OCI-LY7 (cell line): ENCODE data around the gene SLC16A9. TPM values are rescaled to one million over a fixed set of nuclear protein-coding genes. Genes with fewer than 3 reads are reported as not detected.

Experiments
- BruUV-seq: library from RNA; stranded (reverse); fragments of 400-500 nt; replicated peaks from 2 replicates; lab custom pipeline; 2021; lab: Mats Ljungman, UMichigan
- CTCF ChIA-PET: fragments of 300-600 bp; sonication (Branson Sonifier 250); formaldehyde crosslinking; loops from one replicate; lab custom pipeline; 2022; ENCODE audit warnings: antibody characterized with exemption; ENCODE audit not compliant: unreplicated experiment; lab: Charles Lee
- POLR2A ChIA-PET: fragments of 300-600 bp; sonication (Branson Sonifier 250); formaldehyde crosslinking; loops from one replicate; lab custom pipeline; 2022; ENCODE audit warnings: antibody characterized with exemption; lab: Charles Lee
- DNase-seq: peaks from one replicate; pipeline ENCODE4 v3.0.0-alpha.2; 2015; ENCODE audit warnings: low spot score
- H2AFZ ChIP-seq: fragments of 200-600 bp; sonication (generic), shearing (Covaris generic); 2 replicates; pipeline ENCODE4 v1.6.1; 2014; ENCODE audit warnings: mild to moderate bottlenecking, antibody characterized with exemption, low read length, moderate library complexity
- H3K27ac ChIP-seq: fragments of 200-600 bp; sonication (generic); 2 replicates; pipeline ENCODE4 v1.5.1; 2014; ENCODE audit warnings: mixed run types, low read depth, mild to moderate bottlenecking, moderate library complexity, low read length, inconsistent platforms; ENCODE audit not compliant: poor library complexity, severe bottlenecking
- H3K36me3 ChIP-seq: fragments of 200-600 bp; sonication (generic); 2 replicates; pipeline ENCODE4 v1.6.1; 2014; ENCODE audit warnings: mild to moderate bottlenecking, antibody characterized with exemption, low read length, moderate library complexity, mixed read lengths; ENCODE audit not compliant: insufficient read depth
- H3K4me1 ChIP-seq: fragments of 200-600 bp; sonication (generic); 2 replicates; pipeline ENCODE4 v1.5.1; 2014; ENCODE audit warnings: mild to moderate bottlenecking, low read length; ENCODE audit not compliant: insufficient read depth, poor library complexity, severe bottlenecking
- H3K4me2 ChIP-seq: fragments of 200-600 bp; sonication (generic); 2 replicates; pipeline ENCODE4 v1.6.1; 2014; ENCODE audit warnings: mild to moderate bottlenecking, low read length
- H3K4me3 ChIP-seq: fragments of 200-600 bp; sonication (generic); 2 replicates; pipeline ENCODE4 v1.5.1; 2014; ENCODE audit warnings: mild to moderate bottlenecking, low read depth, low read length; ENCODE audit not compliant: poor library complexity, severe bottlenecking
- H3K79me2 ChIP-seq: fragments of 200-600 bp; sonication (generic); 2 replicates; pipeline ENCODE4 v1.6.1; 2016; ENCODE audit warnings: low read depth, mild to moderate bottlenecking, low read length, moderate library complexity, mixed read lengths; ENCODE audit not compliant: insufficient read depth
- H3K9me2 ChIP-seq: fragments of 200-600 bp; sonication (generic); 2 replicates; pipeline ENCODE4 v1.6.1; 2016; ENCODE audit warnings: mild to moderate bottlenecking, low read length, mixed read lengths; ENCODE audit not compliant: insufficient read depth
- H3K9me3 ChIP-seq: fragments of 200-600 bp; sonication (generic); 2 replicates; pipeline ENCODE4 v1.6.1; 2014; ENCODE audit warnings: mild to moderate bottlenecking, mixed run types, low read length, mixed read lengths
- H4K20me1 ChIP-seq: fragments of 200-600 bp; sonication (generic); 2 replicates; pipeline ENCODE4 v1.6.1; 2014; ENCODE audit warnings: mild to moderate bottlenecking, antibody characterized with exemption, low read length, moderate library complexity, mixed read lengths; ENCODE audit not compliant: insufficient read depth
- EZH2phosphoT487 ChIP-seq: fragments of 200-600 bp; sonication (generic); IDR thresholded peaks from 2 replicates; pipeline ENCODE4 v1.6.1; 2018; ENCODE audit warnings: low read depth, borderline replicate concordance, mild to moderate bottlenecking, mixed run types, antibody characterized with exemption, low read length, moderate library complexity, mixed read lengths
- intact Hi-C: fragments of 100-400 bp; cut with micrococcal nuclease; formaldehyde crosslinking; loops from one replicate; pipeline ENCODE4 v1.10.0; 2022; ENCODE audit not compliant: unreplicated experiment
- total RNA-seq, 2 experiments: library from RNA; depleted of rRNA in 1 of 2; stranded (reverse); fragments of >200 nt in 1 of 2; shearing (Covaris generic) in 1 of 2; gene quantifications; 2 replicates each; pipeline ENCODE4 v1.2.3, GENCODE V29; 2014 to 2022
- TF ChIP-seq, protein P1 (sequence below): fragments of 200-600 bp; sonication (generic); conservative IDR thresholded peaks from 2 replicates; pipeline ENCODE4 v1.5.1; 2014; ENCODE audit warnings: mild to moderate bottlenecking, antibody characterized with exemption, low read length, moderate library complexity, mixed read lengths

The SLC16A9 gene
- total RNA-seq, 2 experiments from 2014 or later, result not detected

- H2AFZ ChIP-seq, result no peak overlapping the region
- H3K36me3 ChIP-seq, result no peaks in the 10 kb centered on the region
- no peaks in the 10 kb centered on the region for H3K9me3 ChIP-seq
Measured at GRCh38 chr10:59626523-59626869, 83.2 kb downstream of the SLC16A9 start.

DNA sequence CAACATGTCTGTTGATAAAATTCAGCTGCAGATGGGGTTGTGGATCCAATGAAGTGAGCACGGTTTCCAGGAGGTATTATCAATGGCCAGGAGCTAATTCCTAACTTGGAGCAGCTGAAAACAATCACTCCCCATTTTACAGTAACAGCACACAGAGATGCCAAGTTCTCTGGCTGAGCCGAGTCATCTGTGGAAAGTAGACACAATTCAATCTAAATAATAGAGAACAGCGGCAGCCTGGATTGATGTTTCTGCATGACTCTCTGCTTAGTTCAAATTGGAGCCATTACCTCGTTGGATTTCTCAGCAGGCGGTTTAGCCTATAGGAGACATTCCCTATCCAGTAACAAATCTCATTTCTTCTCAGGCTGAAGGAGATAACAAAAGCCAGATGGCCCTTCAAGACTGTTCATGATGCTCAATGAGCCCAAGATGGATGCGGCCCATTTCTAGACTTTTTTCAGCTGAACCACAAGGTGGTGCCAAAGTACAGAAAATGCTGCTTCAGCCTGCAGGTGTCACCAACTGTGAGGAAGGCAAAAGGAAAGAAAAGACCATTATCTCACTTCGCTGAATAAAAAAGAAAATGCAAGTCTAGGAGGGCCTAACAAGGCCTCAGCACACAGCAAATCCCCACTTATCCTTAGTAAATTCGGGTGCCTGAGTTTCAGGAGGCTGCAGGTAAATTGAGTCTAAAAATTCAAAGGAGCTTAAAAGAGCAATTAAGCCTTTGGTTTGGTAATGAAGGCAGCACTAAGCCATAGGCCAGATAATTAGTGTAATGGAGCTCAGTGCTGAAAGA, 83.7 kb downstream of the SLC16A9 start:
- H2AFZ ChIP-seq, result no peak overlapping the region
- TF ChIP-seq EZH2phosphoT487, result no peak
- TF ChIP-seq, protein P1, sequence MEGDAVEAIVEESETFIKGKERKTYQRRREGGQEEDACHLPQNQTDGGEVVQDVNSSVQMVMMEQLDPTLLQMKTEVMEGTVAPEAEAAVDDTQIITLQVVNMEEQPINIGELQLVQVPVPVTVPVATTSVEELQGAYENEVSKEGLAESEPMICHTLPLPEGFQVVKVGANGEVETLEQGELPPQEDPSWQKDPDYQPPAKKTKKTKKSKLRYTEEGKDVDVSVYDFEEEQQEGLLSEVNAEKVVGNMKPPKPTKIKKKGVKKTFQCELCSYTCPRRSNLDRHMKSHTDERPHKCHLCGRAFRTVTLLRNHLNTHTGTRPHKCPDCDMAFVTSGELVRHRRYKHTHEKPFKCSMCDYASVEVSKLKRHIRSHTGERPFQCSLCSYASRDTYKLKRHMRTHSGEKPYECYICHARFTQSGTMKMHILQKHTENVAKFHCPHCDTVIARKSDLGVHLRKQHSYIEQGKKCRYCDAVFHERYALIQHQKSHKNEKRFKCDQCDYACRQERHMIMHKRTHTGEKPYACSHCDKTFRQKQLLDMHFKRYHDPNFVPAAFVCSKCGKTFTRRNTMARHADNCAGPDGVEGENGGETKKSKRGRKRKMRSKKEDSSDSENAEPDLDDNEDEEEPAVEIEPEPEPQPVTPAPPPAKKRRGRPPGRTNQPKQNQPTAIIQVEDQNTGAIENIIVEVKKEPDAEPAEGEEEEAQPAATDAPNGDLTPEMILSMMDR, result peak; percentile 94
- no TSS peak for BruUV-seq
- H3K4me3 ChIP-seq, result no peak overlapping the region
- ChIA-PET CTCF (interaction anchor here (1.1 kb wide), 1 partner anchor 245 kb away, joined by 3 read pairs; no protein-coding TSS in a partner anchor), POLR2A (interaction anchor here (0.5 to 0.9 kb wide), 3 partner anchors 9 to 238 kb away, joined by 3 to 5 read pairs (median 3); no protein-coding TSS in a partner anchor)
- no peaks in the 10 kb centered on the region for H3K4me1 ChIP-seq
- no peaks in the 10 kb centered on the region for H4K20me1 ChIP-seq
- no peaks in the 10 kb centered on the region for H3K9me3 ChIP-seq
- no peak overlapping the region for H3K4me2 ChIP-seq
- no peaks in the 10 kb centered on the region for H3K9me2 ChIP-seq
- intact Hi-C loops, result loop anchor here (1.0 to 10.0 kb wide), 11 partner anchors 49 to 1021 kb away; partner anchors contain the start of gene CCDC6
- DNase-seq, result peak; percentile 73
- no peaks in the 10 kb centered on the region for H3K36me3 ChIP-seq
- H3K27ac ChIP-seq, result no peak overlapping the region
- no peaks in the 10 kb centered on the region for H3K79me2 ChIP-seq

More at GRCh38 chr10:59626523-59626869, 83.2 kb downstream of the SLC16A9 start:
- H3K4me3 ChIP-seq, result no peak overlapping the region
- DNase-seq, result no peak
- H4K20me1 ChIP-seq, result no peaks in the 10 kb centered on the region
- intact Hi-C loops, result loop anchor here (1.0 to 10.0 kb wide), 11 partner anchors 49 to 1021 kb away; partner anchors contain the start of gene CCDC6
- H3K4me2 ChIP-seq, result no peak overlapping the region
- no TSS peak for BruUV-seq
- ChIA-PET POLR2A (interaction anchor here (0.5 to 0.9 kb wide), 3 partner anchors 9 to 237 kb away, joined by 3 to 5 read pairs (median 3); no protein-coding TSS in a partner anchor), CTCF (interaction anchor here (1.1 kb wide), 1 partner anchor 244 kb away, joined by 3 read pairs; no protein-coding TSS in a partner anchor)
- H3K27ac ChIP-seq, result no peak overlapping the region
- TF ChIP-seq EZH2phosphoT487, result no peak
- TF ChIP-seq, protein P1, result no peak
- no peaks in the 10 kb centered on the region for H3K79me2 ChIP-seq
- H3K9me2 ChIP-seq, result no peaks in the 10 kb centered on the region
- H3K4me1 ChIP-seq, result no peaks in the 10 kb centered on the region
